Posterior cingulate gyrus (tissue), 11 donors: Measurements from ENCODE around the gene NR4A2.
"Not testable (repeated sequence)": the region's sequence is repeated elsewhere in the genome, so short reads cannot be mapped to it uniquely, and the experiment has no call there.

Experiments
- DNase-seq, 10 donors: peaks; one replicate each; pipeline versions ENCODE4 v3.0.0 to v3.0.0-alpha.2; 2020 to 2021; ENCODE audit warnings: mixed read lengths in 3 of 10
- intact Hi-C: fragments of 100-400 bp; cut with DNase I; formaldehyde crosslinking; loops from one replicate; pipeline ENCODE4 v1.15.1; 2023

Gene NR4A2

DNA sequence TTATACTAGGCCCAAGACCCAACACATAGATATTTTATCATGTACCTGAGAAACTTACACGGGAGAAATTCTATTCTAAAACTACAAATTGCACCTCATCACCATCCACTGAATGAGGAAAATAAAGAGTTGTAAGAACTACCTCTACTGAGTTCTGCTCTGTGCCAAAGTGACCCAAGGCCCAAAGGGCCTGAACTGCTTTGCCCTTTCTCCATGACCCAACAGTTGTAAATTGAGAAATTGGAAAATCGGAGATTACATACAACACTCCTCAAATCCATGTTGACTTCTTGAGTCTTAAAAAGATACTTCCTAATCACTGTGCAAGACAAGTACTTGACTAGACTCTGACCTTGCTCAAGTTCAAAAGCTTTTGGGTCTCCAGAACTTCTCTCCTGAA, 8.8 kb downstream of the NR4A2 start:
- intact Hi-C loops, result no loop called here

DNA sequence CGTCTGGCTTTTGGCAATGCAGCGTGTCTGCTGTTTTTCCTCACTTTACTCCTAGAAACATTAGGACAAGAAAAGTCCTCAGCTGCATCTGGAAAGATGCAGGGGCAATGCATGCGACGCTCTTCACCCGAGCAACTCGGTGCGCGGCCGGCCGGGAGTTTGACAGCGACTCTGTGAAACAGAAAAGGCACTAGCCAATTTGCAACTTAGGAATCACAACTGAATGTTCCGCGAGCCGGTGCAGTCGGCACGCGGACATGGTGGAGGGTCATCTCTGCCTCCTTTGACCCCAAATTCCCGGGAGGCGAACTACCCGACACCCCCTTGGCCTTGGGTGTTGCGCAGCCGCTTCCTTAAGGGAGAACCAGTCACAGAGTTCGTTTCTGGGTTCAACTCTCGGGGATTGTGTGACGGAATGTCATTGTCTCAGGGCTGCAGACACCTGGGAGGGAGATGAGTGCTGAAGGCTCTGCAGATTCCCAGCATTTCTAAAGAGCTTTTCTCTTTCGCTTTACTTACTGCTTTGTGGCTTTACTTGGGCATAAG, 9.8 kb downstream of the NR4A2 start:
- intact Hi-C loops, result no loop called here
- DNase-seq, result peak in 1 of 10 donors; percentile 57

More for the DNA sequence above, 8.8 kb downstream of the NR4A2 start:
- DNase-seq, result no peak

DNA sequence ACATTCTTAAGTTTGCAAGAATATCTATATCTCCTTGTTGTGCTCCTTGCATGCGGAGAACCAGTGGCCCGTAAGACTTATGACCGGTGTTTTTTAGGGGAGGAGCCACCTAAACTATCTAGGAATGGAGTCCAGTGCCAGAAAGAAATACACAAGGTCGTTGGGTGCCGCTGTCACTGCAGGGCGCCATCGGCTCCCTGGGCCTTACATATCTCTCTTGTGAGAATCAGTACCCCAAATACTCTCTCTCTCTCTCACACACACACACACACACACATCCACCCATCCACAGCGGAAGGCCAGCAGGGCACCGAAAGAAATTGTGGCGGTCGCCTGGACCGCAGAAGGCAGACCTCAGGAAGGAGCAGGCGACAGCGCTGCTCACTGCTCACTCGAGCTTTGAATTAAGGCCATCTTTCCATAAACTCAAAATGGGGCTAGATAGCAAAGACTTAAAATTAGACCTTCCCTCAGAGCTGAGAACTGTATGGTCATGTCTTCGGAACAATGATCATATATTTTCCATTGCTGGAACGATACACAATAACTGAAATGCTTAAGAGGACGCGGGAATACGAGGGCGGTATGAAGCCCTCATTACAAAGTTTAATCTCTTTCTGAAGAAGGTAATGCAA, 10.4 kb downstream of the NR4A2 start:
- intact Hi-C loops, result no loop called here
- DNase-seq, result no peak

GRCh38 chr2:156321243-156321904, 11.1 kb downstream of the NR4A2 start:
- intact Hi-C loops, result no loop called here
- DNase-seq, result peak in 2 of 10 donors; percentile 55 to 70

GRCh38 chr2:156320486-156321098, 11.9 kb downstream of the NR4A2 start:
- intact Hi-C loops, result no loop called here
- peak in 2 of 10 donors; percentile 52 to 81 for DNase-seq

DNA sequence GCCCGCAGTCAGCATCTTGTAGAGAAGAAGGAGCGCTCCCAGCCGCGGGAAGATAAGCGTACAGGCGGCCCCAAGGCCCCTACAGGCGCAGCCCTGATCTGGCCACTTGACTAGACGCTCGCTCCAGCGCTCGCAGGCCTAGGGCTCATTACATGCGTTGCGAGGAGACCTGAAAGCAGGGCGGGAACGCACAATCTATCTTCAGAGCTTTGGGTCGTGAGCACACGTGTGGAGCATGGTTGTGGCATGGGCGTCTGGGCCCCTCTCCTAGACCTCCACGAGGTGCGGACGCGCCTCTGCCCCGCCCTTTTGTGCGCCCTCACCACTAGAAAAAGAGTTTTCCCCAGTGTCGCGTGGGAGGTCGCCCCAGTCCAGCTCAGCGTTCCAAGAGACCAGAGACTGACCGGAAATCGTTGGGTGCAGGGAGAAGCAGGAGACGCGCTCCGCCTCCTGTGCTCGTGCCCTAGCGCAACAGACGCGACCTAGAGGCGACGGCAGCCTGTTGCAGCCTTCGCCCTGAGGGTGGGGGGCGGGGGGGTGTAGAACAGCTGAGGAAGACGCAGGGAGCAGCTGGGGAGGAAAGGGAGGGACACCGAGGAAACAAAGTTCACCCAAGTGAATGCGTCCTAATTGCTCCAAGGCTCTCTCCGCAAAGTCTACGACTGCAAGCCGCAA, 12.6 kb downstream of the NR4A2 start:
- DNase-seq, result peak in 3 of 10 donors; percentile 53 to 80 (median 64)
- intact Hi-C loops, result no loop called here

DNA sequence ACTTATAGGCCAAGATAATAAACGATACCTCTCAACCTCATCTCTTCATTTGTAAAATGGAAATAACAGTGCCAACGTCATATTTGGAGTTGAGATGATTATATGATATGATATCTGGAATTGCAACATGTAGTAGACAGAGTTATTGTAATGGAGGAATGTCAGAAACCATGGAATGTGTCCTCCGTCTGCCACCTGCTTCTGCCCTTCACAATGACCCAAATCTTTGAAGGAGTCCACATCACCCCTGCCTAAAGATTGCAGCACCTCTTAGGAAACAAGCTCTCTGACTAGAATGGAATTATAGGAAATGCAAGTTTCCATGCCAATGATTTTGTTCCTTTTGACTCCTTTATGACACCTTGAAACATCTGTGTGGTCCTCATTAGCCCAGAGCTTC, 14.9 kb downstream of the NR4A2 start:
- no peak for DNase-seq
- intact Hi-C loops, result no loop called here

GRCh38 chr2:156311976-156312375, 20.5 kb downstream of the NR4A2 start:
- no peak for DNase-seq
- intact Hi-C loops, result no loop called here

- intact Hi-C loops, result no loop called here
- no peak for DNase-seq
Observed at GRCh38 chr2:156310773-156311172, 21.7 kb downstream of the NR4A2 start.

DNA sequence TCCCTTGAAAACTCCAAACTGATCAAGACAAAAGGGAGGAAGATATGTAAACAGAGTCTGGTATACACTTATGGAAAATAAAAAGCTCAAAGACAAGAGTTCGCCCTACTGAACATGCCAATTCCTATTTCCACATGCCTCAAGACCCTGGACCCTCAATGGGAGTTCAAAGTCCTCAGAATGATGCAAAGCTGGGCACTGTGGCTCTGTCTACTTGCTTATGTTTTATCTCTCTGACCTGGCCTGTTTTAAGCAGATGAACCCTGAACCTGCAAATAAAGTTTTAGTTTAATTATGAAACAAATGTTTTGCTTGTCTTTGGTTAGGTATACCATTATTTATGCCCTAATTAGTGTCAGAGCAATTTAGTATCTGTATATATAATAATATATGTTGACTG, 22.6 kb downstream of the NR4A2 start:
- no peak for DNase-seq
- intact Hi-C loops, result no loop called here

- intact Hi-C loops, result no loop called here
- DNase-seq, result no peak
Observed at GRCh38 chr2:156309167-156309566, 23.4 kb downstream of the NR4A2 start.

- no peak for DNase-seq
- intact Hi-C loops, result no loop called here
Observed at GRCh38 chr2:156306821-156307220, 25.7 kb downstream of the NR4A2 start.

DNA sequence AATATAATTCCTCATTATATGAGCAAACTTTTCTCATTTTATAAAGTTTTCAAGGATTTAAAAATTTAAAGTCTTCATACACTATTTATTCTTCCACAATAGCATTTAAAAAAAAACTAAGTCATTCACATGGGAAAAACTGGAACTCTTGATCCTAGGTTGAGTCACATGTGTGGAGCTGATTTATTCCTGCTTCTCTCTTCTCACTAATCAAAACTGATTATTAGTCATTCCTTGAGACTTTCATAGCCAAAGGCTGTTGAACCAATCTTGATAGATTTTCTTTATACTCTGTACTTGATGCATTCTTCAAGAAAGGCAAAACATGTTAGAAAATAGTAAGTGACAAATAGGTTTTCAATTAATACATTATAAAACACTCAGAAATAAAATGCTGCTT, 27.4 kb downstream of the NR4A2 start:
- intact Hi-C loops, result no loop called here
- DNase-seq, result no peak

DNA sequence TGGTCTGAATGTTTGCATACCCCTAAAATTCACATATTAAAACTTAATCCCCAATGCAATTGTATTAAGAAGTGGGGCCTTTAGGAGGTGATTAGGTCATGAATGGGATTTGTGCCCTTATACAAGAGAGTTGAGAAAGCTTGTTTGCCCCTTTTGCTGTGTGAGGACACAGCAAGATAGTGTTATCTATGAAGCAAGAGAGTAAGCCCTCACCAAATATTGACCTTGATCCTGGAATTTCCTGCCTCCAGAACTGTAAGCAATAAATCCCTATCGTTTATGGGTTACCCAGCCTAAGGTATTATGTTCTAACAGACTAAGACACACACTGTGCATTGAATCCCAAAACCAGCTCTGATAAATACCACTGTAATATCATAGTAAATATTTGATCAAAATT, 32.2 kb downstream of the NR4A2 start:
- DNase-seq, result no peak
- intact Hi-C loops, result no loop called here

- no peak for DNase-seq
- intact Hi-C loops, result no loop called here
Observed at GRCh38 chr2:156294945-156295580, 37.5 kb downstream of the NR4A2 start.

GRCh38 chr2:156293382-156293781, 39.1 kb downstream of the NR4A2 start:
- peak in 1 of 10 donors; percentile 55 for DNase-seq
- intact Hi-C loops, result not testable (repeated sequence)

DNA sequence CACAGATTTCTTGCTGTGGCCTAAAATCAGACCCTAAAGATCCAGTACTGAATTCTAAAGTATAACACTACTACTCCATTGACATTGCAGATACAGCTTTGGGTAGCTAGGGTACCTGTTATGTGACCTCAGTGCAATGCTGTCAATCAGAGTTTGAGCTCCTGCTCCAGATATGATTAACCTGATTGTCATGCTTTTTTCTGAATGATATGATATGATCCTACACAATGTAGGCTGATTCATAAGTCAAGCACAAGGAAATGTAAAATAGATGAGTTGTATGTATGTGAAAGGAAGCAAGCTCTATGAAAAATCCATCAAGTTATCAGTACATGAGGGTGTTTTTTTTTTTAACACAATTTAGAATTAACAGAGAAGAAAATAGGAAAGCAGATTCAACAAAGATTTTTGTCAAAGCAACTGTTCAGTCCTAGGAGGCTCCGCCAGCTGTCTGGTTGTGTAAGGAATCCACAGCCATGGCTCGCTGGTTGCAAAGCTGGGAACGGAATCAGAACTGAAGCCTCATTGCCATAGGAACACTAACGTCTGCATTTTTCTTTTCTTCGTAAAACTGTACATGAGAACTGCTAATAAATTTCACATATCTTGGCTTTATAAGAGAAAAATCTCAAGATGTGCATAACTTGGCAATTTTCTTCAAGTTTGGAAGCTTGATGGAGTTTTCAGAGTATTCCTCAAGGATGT, 52.9 kb downstream of the NR4A2 start:
- DNase-seq, result peak in 1 of 10 donors; percentile 82
- intact Hi-C loops, result no loop called here
